Prostate gland (tissue), 2 donors: ENCODE data around the gene WAC.

Source experiments
- CTCF ChIP-seq, 4 experiments: fragments of 200-600 bp in 2 of 4; fragments of 450-650 bp in 2 of 4; sonication (generic) in 2 of 4; IDR thresholded peaks; 1 replicate in 3 of 4; 2 replicates in 1 of 4; pipeline ENCODE4 v1.5.1; 2016 to 2019; ENCODE audit warnings: antibody characterized with exemption in 4 of 4, mild to moderate bottlenecking in 2 of 4, moderate library complexity in 2 of 4
- POLR2A ChIP-seq: fragments of 450-650 bp; IDR thresholded peaks from one replicate; pipeline ENCODE4 v1.6.1; 2016; ENCODE audit warnings: antibody characterized with exemption, mild to moderate bottlenecking

GRCh38 chr10:28616514-28616913, 83.6 kb downstream of the WAC start:
- TF ChIP-seq CTCF (IDR thresholded peaks at IDR 0.05) (no peak), POLR2A (no peak)
